ENCODE measurements around the gene CNTN4. TPM values are rescaled to one million over a fixed set of nuclear protein-coding genes. Genes with fewer than 3 reads are reported as not detected.

Gene CNTN4
- polyA plus RNA-seq, 4 donors = 0.27 to 6.5 (median 2.6) TPM; not detected in 1

DNA sequence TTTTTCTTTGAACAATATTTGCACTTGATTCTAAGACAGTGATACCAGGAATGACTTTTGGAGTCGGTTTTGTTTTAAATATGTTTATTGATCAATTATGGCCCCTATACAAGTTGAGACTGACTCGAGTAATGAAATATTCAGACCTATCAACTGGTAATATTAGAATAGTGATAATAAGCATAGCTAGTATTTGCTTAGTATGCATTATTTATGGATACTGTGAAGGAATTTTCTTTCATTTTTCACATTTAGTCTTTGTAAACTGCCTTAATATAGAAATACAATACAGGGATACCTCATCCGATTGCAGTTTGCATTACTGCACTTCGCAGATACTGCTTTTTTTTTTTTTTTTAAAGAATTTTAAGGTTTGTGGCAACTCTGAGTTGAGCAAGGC is 107.9 kb downstream of the CNTN4 start:
- Histone ChIP-seq H3K4me1 (ENCODE audit: control insufficient read depth in 3 of 3, insufficient read depth in 2 of 3, low read depth in 1 of 3, low read length in 2 of 3) (no peaks in the 10 kb centered on the region), H3K36me3 (ENCODE audit: control insufficient read depth in 3 of 3, insufficient read depth in 2 of 3, low read depth in 1 of 3, low read length in 3 of 3) (no peaks in the 10 kb centered on the region), H3K27me3 (ENCODE audit: control insufficient read depth in 3 of 3, insufficient read depth in 3 of 3, low read length in 3 of 3) (no peaks in the 10 kb centered on the region), H3K27ac (ENCODE audit: low read depth in 1 of 3, low read length in 2 of 3) (no peak overlapping the region), H3K4me3 (ENCODE audit: low read depth in 1 of 3, low read length in 3 of 3) (no peak overlapping the region), H3K9me3 (ENCODE audit: control insufficient read depth in 2 of 2, insufficient read depth in 1 of 2, low read depth in 1 of 2, low read length in 1 of 2) (no peaks in the 10 kb centered on the region)
- DNase-seq = no peak
- FAIRE-seq = no peak
- 69 to 84% (median 74%) methylated on average over 4 of the region's 4 CpGs for WGBS, 3 donors

DNA sequence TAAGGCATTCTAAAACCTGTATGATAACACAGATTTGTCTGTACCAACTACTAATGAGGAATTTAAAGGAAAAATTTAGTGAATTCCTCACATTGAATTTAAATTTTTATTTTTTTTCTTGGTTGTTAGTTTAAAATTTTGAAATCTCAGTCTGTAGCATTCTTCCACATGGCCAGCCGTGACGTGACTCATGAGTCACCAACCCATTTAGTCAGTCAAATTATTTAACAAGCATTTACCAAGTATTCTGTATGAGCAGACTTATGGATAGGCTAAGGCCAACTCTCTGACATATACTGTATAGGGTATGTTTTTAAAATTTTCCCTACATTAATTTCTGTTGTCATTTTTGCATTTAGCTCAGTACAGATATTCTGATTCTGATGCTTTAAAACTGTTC is 112.9 kb downstream of the CNTN4 start:
- Histone ChIP-seq H3K4me3 (ENCODE audit: low read depth in 1 of 3, low read length in 3 of 3) (no peak overlapping the region), H3K9me3 (ENCODE audit: control insufficient read depth in 2 of 2, insufficient read depth in 1 of 2, low read depth in 1 of 2, low read length in 1 of 2) (no peaks in the 10 kb centered on the region), H3K36me3 (ENCODE audit: control insufficient read depth in 3 of 3, insufficient read depth in 2 of 3, low read depth in 1 of 3, low read length in 3 of 3) (no peaks in the 10 kb centered on the region), H3K4me1 (ENCODE audit: control insufficient read depth in 3 of 3, insufficient read depth in 2 of 3, low read depth in 1 of 3, low read length in 2 of 3) (no peaks in the 10 kb centered on the region), H3K27me3 (ENCODE audit: control insufficient read depth in 3 of 3, insufficient read depth in 3 of 3, low read length in 3 of 3) (no peaks in the 10 kb centered on the region), H3K27ac (ENCODE audit: low read depth in 1 of 3, low read length in 2 of 3) (no peak overlapping the region)
- 80 to 86% (median 84%) methylated on average over 2 of the region's 2 CpGs for WGBS, 3 donors
- DNase-seq = no peak
- FAIRE-seq = no peak

DNA sequence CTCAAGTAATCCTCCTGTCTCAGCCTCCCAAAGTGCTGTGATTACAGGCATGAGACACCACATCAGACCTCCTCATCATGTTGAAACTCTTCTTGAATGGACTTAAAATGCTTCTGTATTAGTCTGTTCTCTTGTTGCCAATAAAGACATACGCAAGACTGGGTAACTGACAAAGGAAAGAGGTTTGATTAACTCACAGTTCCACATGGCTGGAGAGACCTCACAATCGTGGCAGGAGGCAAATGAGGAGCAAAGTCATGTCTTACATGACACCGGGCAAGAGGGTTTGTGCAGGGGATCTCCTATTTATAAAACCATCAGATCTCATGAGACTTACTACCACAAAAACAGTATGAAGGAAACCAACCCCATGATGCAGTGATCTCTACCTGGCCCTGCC is 113.5 kb downstream of the CNTN4 start:
- WGBS, 3 donors = 72 to 79% (median 74%) methylated on average over 3 of the region's 3 CpGs
- FAIRE-seq = no peak
- no peaks in the 10 kb centered on the region for H3K4me1 ChIP-seq (ENCODE audit: control insufficient read depth in 3 of 3, insufficient read depth in 2 of 3, low read depth in 1 of 3, low read length in 2 of 3)

DNA sequence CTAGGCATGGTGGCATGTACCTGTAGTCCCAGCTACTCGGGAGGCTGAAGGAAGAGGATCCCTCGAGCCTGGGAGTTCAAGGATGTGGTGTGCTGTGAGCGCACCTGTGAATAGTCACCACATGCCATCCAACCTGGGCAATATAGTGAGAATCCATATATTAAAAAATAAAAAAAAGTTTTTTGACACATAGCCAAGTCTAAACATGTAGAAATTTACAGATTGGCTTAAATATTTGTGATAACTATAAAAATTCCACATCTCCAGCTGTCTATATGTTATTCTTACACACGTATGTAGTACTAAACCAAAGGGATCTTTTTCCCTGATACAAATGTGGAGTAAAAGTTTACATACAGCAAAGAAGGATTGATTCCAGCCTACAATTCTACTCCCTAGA is 119.7 kb downstream of the CNTN4 start:
- Histone ChIP-seq H3K27ac (ENCODE audit: low read depth in 1 of 3, low read length in 2 of 3) (no peak overlapping the region), H3K27me3 (ENCODE audit: control insufficient read depth in 3 of 3, insufficient read depth in 3 of 3, low read length in 3 of 3) (no peaks in the 10 kb centered on the region), H3K4me3 (ENCODE audit: low read depth in 1 of 3, low read length in 3 of 3) (no peak overlapping the region), H3K4me1 (ENCODE audit: control insufficient read depth in 3 of 3, insufficient read depth in 2 of 3, low read depth in 1 of 3, low read length in 2 of 3) (no peaks in the 10 kb centered on the region), H3K36me3 (ENCODE audit: control insufficient read depth in 3 of 3, insufficient read depth in 2 of 3, low read depth in 1 of 3, low read length in 3 of 3) (no peaks in the 10 kb centered on the region), H3K9me3 (ENCODE audit: control insufficient read depth in 2 of 2, insufficient read depth in 1 of 2, low read depth in 1 of 2, low read length in 1 of 2) (no peaks in the 10 kb centered on the region)
- WGBS, 3 donors = 68 to 86% (median 74%) methylated on average over 4 of the region's 4 CpGs
- DNase-seq (no peak), FAIRE-seq (no peak)

More for the DNA sequence above, 113.5 kb downstream of the CNTN4 start:
- DNase-seq = no peak
- Histone ChIP-seq H3K36me3 (ENCODE audit: control insufficient read depth in 3 of 3, insufficient read depth in 2 of 3, low read depth in 1 of 3, low read length in 3 of 3) (no peaks in the 10 kb centered on the region), H3K9me3 (ENCODE audit: control insufficient read depth in 2 of 2, insufficient read depth in 1 of 2, low read depth in 1 of 2, low read length in 1 of 2) (no peaks in the 10 kb centered on the region), H3K4me3 (ENCODE audit: low read depth in 1 of 3, low read length in 3 of 3) (no peak overlapping the region), H3K27ac (ENCODE audit: low read depth in 1 of 3, low read length in 2 of 3) (no peak overlapping the region), H3K27me3 (ENCODE audit: control insufficient read depth in 3 of 3, insufficient read depth in 3 of 3, low read length in 3 of 3) (no peaks in the 10 kb centered on the region)

DNA sequence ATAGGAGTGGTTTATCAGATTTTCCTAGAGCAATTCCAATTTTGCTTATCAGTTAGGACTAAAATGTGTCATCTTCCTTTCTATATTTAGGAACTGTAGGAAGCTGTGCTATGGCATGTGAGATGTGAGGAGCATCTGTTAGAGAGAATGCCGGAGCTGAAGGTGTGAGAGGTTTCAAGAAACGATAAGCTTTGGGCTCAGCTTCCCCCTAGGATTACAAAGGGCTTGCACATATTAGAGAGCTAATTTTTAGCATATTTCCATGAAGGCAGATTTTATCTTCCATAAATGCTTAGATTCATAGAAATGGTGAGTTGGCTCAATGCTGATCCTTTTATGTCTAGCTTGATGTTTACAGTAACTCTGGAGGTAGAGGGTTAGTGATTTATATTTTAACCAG is 120.2 kb downstream of the CNTN4 start:
- H3K4me1 ChIP-seq (ENCODE audit: control insufficient read depth in 3 of 3, insufficient read depth in 2 of 3, low read depth in 1 of 3, low read length in 2 of 3) = no peaks in the 10 kb centered on the region
- no peak for DNase-seq
- no peaks in the 10 kb centered on the region for H3K27me3 ChIP-seq (ENCODE audit: control insufficient read depth in 3 of 3, insufficient read depth in 3 of 3, low read length in 3 of 3)
- no peak overlapping the region for H3K4me3 ChIP-seq (ENCODE audit: low read depth in 1 of 3, low read length in 3 of 3)
- no peak overlapping the region for H3K27ac ChIP-seq (ENCODE audit: low read depth in 1 of 3, low read length in 2 of 3)
- H3K36me3 ChIP-seq (ENCODE audit: control insufficient read depth in 3 of 3, insufficient read depth in 2 of 3, low read depth in 1 of 3, low read length in 3 of 3) = no peaks in the 10 kb centered on the region
- no peaks in the 10 kb centered on the region for H3K9me3 ChIP-seq (ENCODE audit: control insufficient read depth in 2 of 2, insufficient read depth in 1 of 2, low read depth in 1 of 2, low read length in 1 of 2)
- 52 to 59% (median 58%) methylated on average over 2 of the region's 2 CpGs for WGBS, 3 donors
- FAIRE-seq = no peak

DNA sequence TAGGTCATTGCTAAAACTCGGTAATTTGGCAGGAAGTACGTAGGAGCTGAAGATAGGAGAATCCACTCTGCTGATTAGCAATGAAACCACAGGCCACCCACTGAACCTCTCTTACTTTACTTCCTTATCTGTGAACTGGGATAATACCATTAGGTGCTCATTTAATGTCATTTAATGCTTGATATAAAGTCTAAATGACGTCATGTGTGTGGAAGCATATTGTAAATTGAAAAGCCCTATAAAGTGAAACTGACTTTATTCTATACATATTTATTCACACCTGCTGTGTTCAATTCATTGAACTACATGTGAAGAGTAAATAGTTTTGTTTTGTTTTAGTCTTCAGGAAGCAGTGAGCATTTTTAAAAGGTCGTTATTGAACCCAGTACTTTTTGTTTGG is 137.5 kb downstream of the CNTN4 start:
- Histone ChIP-seq H3K9me3 (ENCODE audit: control insufficient read depth in 2 of 2, insufficient read depth in 1 of 2, low read depth in 1 of 2, low read length in 1 of 2) (peaks cover 0 to 1% of the 10 kb centered on the region in 2 donors), H3K27ac (ENCODE audit: low read depth in 1 of 3, low read length in 2 of 3) (no peak overlapping the region), H3K36me3 (ENCODE audit: control insufficient read depth in 3 of 3, insufficient read depth in 2 of 3, low read depth in 1 of 3, low read length in 3 of 3) (no peaks in the 10 kb centered on the region), H3K27me3 (ENCODE audit: control insufficient read depth in 3 of 3, insufficient read depth in 3 of 3, low read length in 3 of 3) (no peaks in the 10 kb centered on the region), H3K4me3 (ENCODE audit: low read depth in 1 of 3, low read length in 3 of 3) (no peak overlapping the region), H3K4me1 (ENCODE audit: control insufficient read depth in 3 of 3, insufficient read depth in 2 of 3, low read depth in 1 of 3, low read length in 2 of 3) (no peaks in the 10 kb centered on the region)
- no peak for FAIRE-seq
- no peak for DNase-seq
- WGBS, 3 donors = 61 to 71% (median 62%) methylated on average over 4 of the region's 4 CpGs

DNA sequence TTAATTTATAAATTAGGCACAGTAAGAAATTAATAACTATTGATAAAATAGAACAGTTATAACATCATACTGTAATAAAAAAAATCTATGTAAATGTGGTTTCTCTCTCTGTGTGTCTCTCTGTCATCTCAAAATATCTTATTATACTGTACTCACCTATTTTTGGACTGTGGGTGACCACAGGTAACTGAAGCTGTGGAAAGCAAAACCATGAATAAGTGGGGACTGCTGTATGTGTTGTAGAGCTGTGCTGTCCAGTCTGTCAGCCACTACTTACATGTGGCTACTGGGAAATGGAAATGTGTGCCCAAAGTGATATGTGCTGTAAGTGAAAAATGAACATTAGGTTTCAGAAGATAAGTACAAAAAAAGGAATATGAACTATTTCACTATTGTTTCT is 145.5 kb downstream of the CNTN4 start:
- Histone ChIP-seq H3K4me3 (ENCODE audit: low read depth in 1 of 3, low read length in 3 of 3) (no peak overlapping the region), H3K27ac (ENCODE audit: low read depth in 1 of 3, low read length in 2 of 3) (no peak overlapping the region), H3K27me3 (ENCODE audit: control insufficient read depth in 3 of 3, insufficient read depth in 3 of 3, low read length in 3 of 3) (no peaks in the 10 kb centered on the region), H3K4me1 (ENCODE audit: control insufficient read depth in 3 of 3, insufficient read depth in 2 of 3, low read depth in 1 of 3, low read length in 2 of 3) (no peaks in the 10 kb centered on the region), H3K36me3 (ENCODE audit: control insufficient read depth in 3 of 3, insufficient read depth in 2 of 3, low read depth in 1 of 3, low read length in 3 of 3) (no peaks in the 10 kb centered on the region), H3K9me3 (ENCODE audit: control insufficient read depth in 2 of 2, insufficient read depth in 1 of 2, low read depth in 1 of 2, low read length in 1 of 2) (no peaks in the 10 kb centered on the region)
- no peak for FAIRE-seq
- no peak for DNase-seq

DNA sequence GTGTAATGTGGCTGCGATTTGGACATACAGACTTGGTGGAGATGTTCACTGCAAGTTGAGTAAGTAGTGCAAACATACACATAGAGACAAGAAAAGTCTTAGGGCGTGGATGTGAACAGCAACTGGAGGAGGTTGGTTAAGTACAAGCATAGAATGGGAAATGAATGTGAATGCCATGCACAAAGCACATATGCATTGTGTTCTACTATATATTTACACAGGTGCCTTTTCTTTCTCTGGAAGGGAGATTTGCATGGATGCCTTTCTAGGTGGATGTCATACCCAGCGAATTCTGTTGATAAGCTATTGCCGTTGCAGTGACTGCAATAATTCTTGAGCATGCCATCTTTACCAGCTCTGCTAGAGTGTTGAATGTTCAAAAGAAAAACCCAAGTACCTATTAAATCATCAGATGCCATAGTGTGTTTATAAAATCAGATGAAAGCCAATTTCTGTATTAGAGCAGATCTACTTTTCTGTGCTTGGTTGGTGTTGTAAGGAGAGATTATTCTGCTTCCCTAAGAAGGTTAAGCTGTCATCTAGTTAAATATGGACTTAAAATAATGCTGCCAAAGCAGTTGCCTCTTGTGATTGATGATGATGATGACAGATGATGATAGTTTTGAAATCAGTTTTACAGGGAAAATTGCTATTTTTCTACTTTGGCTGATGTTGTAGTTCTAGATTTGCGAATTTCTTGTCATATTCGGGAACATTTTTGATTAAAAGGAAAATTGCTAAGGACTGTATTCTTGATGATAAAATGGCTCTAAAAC is 148.4 kb downstream of the CNTN4 start:
- Histone ChIP-seq H3K4me3 (ENCODE audit: low read depth in 1 of 3, low read length in 3 of 3) (no peak overlapping the region), H3K27me3 (ENCODE audit: control insufficient read depth in 3 of 3, insufficient read depth in 3 of 3, low read length in 3 of 3) (no peaks in the 10 kb centered on the region), H3K9me3 (ENCODE audit: control insufficient read depth in 2 of 2, insufficient read depth in 1 of 2, low read depth in 1 of 2, low read length in 1 of 2) (no peaks in the 10 kb centered on the region), H3K36me3 (ENCODE audit: control insufficient read depth in 3 of 3, insufficient read depth in 2 of 3, low read depth in 1 of 3, low read length in 3 of 3) (no peaks in the 10 kb centered on the region), H3K4me1 (ENCODE audit: control insufficient read depth in 3 of 3, insufficient read depth in 2 of 3, low read depth in 1 of 3, low read length in 2 of 3) (no peaks in the 10 kb centered on the region), H3K27ac (ENCODE audit: low read depth in 1 of 3, low read length in 2 of 3) (no peak overlapping the region)
- 66 to 80% (median 68%) methylated on average over 6 of the region's 6 CpGs for WGBS, 3 donors
- FAIRE-seq (no peak), DNase-seq (no peak)

DNA sequence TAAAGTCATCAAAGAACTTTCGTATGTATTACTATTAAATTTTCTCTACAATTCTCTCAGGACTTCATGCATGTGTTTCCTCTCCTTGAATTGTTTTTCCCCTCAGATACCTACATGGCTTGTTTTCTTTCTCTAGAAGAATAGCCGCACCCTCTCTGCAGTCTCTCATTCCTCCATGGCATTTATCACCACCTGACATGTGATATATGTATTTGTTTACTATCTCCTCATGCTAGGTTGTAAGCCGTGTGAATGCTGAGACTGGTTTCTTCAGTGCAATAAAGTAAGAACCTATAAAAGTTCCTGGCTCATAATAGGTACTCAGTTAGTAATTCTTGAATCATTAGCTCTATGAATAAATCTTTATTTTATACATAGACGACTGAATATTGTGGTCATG is 149.2 kb downstream of the CNTN4 start:
- FAIRE-seq (no peak), DNase-seq (no peak)
- Histone ChIP-seq H3K27ac (ENCODE audit: low read depth in 1 of 3, low read length in 2 of 3) (no peak overlapping the region), H3K9me3 (ENCODE audit: control insufficient read depth in 2 of 2, insufficient read depth in 1 of 2, low read depth in 1 of 2, low read length in 1 of 2) (no peaks in the 10 kb centered on the region), H3K4me1 (ENCODE audit: control insufficient read depth in 3 of 3, insufficient read depth in 2 of 3, low read depth in 1 of 3, low read length in 2 of 3) (no peaks in the 10 kb centered on the region), H3K4me3 (ENCODE audit: low read depth in 1 of 3, low read length in 3 of 3) (no peak overlapping the region), H3K27me3 (ENCODE audit: control insufficient read depth in 3 of 3, insufficient read depth in 3 of 3, low read length in 3 of 3) (no peaks in the 10 kb centered on the region), H3K36me3 (ENCODE audit: control insufficient read depth in 3 of 3, insufficient read depth in 2 of 3, low read depth in 1 of 3, low read length in 3 of 3) (no peaks in the 10 kb centered on the region)
- WGBS, 3 donors = 55 to 57% (median 57%) methylated on average over 4 of the region's 4 CpGs
